Keratinocyte (primary cell): ENCODE results near the gene CCDC170. TPM values are rescaled to one million over a fixed set of nuclear protein-coding genes. Genes with fewer than 3 reads are reported as not detected.

Experiments
- DNase-seq: peaks from one replicate; pipeline ENCODE4 v3.0.0-alpha.2; 2011; ENCODE audit warnings: low read depth, missing footprints, low spot score
- FAIRE-seq: peaks from 2 replicates; lab custom pipeline; 2011; peaks lifted over from hg19 to GRCh38; lab: Jason Lieb, UNC
- H2AFZ ChIP-seq: 2 replicates; pipeline ENCODE4 v1.6.0; 2012; ENCODE audit warnings: low read length, control low read depth, inconsistent platforms; ENCODE audit not compliant: control insufficient read depth
- H3K27ac ChIP-seq: 2 replicates; pipeline ENCODE4 v1.5.1; 2011; ENCODE audit warnings: low read length; ENCODE audit not compliant: control insufficient read depth, insufficient read depth
- H3K27me3 ChIP-seq: 3 replicates; pipeline ENCODE4 v1.6.0; 2011; ENCODE audit warnings: low read length; ENCODE audit not compliant: control insufficient read depth, insufficient read depth; ENCODE audit errors: extremely low read depth
- H3K36me3 ChIP-seq, 2 experiments: 2 replicates in 1 of 2; 3 replicates in 1 of 2; pipeline ENCODE4 v1.5.1; 2011; ENCODE audit warnings: low read length in 2 of 2, mild to moderate bottlenecking in 1 of 2; ENCODE audit not compliant: control insufficient read depth in 2 of 2, insufficient read depth in 2 of 2; ENCODE audit errors: extremely low read depth in 1 of 2
- H3K4me1 ChIP-seq: 3 replicates; pipeline ENCODE4 v1.5.1; 2011; ENCODE audit warnings: low read length; ENCODE audit not compliant: control insufficient read depth, insufficient read depth; ENCODE audit errors: extremely low read depth
- H3K4me2 ChIP-seq: 3 replicates; pipeline ENCODE4 v1.6.0; 2011; ENCODE audit warnings: low read depth, low read length; ENCODE audit not compliant: control insufficient read depth, insufficient read depth; ENCODE audit errors: extremely low read depth
- H3K4me3 ChIP-seq, 3 experiments: fragments of 200-600 bp in 1 of 3; sonication (generic) in 1 of 3; 2 replicates in 2 of 3; 3 replicates in 1 of 3; pipeline ENCODE4 v1.5.1; 2011 to 2016; ENCODE audit warnings: low read length in 3 of 3, mild to moderate bottlenecking in 3 of 3, control low read depth in 2 of 3, inconsistent platforms in 1 of 3, low read depth in 1 of 3, mixed read lengths in 1 of 3, mixed run types in 1 of 3, moderate library complexity in 1 of 3; ENCODE audit not compliant: control insufficient read depth in 2 of 3, insufficient read depth in 2 of 3; ENCODE audit errors: extremely low read depth in 1 of 3
- H3K79me2 ChIP-seq: 2 replicates; pipeline ENCODE4 v1.6.0; 2012; ENCODE audit warnings: low read length; ENCODE audit not compliant: control insufficient read depth, insufficient read depth
- H3K9ac ChIP-seq: 3 replicates; pipeline ENCODE4 v1.6.0; 2011; ENCODE audit warnings: low read length; ENCODE audit not compliant: control insufficient read depth, insufficient read depth; ENCODE audit errors: extremely low read depth
- H3K9me1 ChIP-seq: 3 replicates; pipeline ENCODE4 v1.6.0; 2011; ENCODE audit warnings: low read length; ENCODE audit not compliant: control insufficient read depth, insufficient read depth; ENCODE audit errors: extremely low read depth
- H3K9me3 ChIP-seq: 2 replicates; pipeline ENCODE4 v1.5.1; 2012; ENCODE audit warnings: low read depth, low read length; ENCODE audit not compliant: control insufficient read depth
- H4K20me1 ChIP-seq: 3 replicates; pipeline ENCODE4 v1.6.0; 2011; ENCODE audit warnings: low read length; ENCODE audit not compliant: control insufficient read depth, insufficient read depth; ENCODE audit errors: extremely low read depth
- EZH2 ChIP-seq: IDR thresholded peaks from one replicate; pipeline ENCODE4 v1.6.1; 2012; ENCODE audit warnings: inconsistent platforms, mild to moderate bottlenecking, low read length, moderate library complexity
- dilution Hi-C: fragments of 300-500 bp; cut with MboI; formaldehyde crosslinking; loops from one replicate; pipeline ENCODE4 v1.7.0; 2020; ENCODE audit warnings: low sequenced_read_pairs; ENCODE audit not compliant: extremely low pct_ligation_motif_present
- polyA plus RNA-seq, 5 experiments: library from polyadenylated mRNA; depleted of rRNA in 3 of 5; stranded (reverse) in 3 of 5; stranded (forward) in 1 of 5; unstranded in 1 of 5; fragments of >200 nt; gene quantifications; 1 replicate in 1 of 5; 2 replicates in 3 of 5; 3 replicates in 1 of 5; pipeline versions ENCODE4 v1.2.1 to v1.2.3, GENCODE V29; 2011 to 2012; ENCODE audit warnings: missing spikeins in 2 of 5, low read depth in 1 of 5, low replicate concordance in 1 of 5
- TF ChIP-seq, protein P1 (sequence below), 3 experiments: IDR thresholded peaks in 1 of 3; conservative IDR thresholded peaks in 1 of 3; optimal IDR thresholded peaks in 1 of 3; 2 replicates in 2 of 3; 3 replicates in 1 of 3; pipeline versions ENCODE3 to v1.5.1; 2011; ENCODE audit warnings: low read length in 3 of 3, mild to moderate bottlenecking in 3 of 3, moderate library complexity in 2 of 3, control low read depth in 1 of 3, inconsistent platforms in 1 of 3; ENCODE audit not compliant: insufficient read depth in 2 of 3; ENCODE audit errors: extremely low read depth in 1 of 3

Gene CCDC170
- polyA plus RNA-seq, 1 donor (not counting 4 experiments of a cell fraction or from before 2014, with no cell fraction given) = 0.10 TPM

DNA sequence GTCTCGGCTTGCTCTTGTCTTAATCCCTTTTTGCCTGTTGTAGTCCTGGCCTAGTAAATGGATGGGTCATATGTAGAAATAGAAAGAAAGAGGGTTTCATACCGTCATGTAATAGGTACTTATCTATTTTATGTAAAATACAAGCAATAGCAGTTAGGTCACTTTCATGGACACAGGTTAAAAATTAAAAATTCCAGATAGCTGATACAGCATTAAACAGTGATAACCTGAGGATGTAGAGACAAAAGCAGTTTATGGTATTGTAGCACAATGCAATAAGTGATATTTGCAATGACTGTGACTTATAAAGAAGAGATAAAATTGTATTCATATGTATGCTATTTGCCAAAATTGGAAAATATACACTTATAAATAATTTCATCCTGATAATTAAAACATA lies 96.9 kb downstream of the CCDC170 start:
- H3K4me3 ChIP-seq = no peak overlapping the region
- H3K9me1 ChIP-seq = no peaks in the 10 kb centered on the region
- no peak overlapping the region for H3K4me2 ChIP-seq
- H3K36me3 ChIP-seq = no peaks in the 10 kb centered on the region
- no peak overlapping the region for H3K9ac ChIP-seq
- H3K9me3 ChIP-seq = no peaks in the 10 kb centered on the region
- no peak for DNase-seq
- no peaks in the 10 kb centered on the region for H4K20me1 ChIP-seq
- H3K27ac ChIP-seq = no peak overlapping the region
- TF ChIP-seq, protein P1, sequence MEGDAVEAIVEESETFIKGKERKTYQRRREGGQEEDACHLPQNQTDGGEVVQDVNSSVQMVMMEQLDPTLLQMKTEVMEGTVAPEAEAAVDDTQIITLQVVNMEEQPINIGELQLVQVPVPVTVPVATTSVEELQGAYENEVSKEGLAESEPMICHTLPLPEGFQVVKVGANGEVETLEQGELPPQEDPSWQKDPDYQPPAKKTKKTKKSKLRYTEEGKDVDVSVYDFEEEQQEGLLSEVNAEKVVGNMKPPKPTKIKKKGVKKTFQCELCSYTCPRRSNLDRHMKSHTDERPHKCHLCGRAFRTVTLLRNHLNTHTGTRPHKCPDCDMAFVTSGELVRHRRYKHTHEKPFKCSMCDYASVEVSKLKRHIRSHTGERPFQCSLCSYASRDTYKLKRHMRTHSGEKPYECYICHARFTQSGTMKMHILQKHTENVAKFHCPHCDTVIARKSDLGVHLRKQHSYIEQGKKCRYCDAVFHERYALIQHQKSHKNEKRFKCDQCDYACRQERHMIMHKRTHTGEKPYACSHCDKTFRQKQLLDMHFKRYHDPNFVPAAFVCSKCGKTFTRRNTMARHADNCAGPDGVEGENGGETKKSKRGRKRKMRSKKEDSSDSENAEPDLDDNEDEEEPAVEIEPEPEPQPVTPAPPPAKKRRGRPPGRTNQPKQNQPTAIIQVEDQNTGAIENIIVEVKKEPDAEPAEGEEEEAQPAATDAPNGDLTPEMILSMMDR (optimal IDR thresholded peaks at IDR 0.05 in 1 of 3, IDR thresholded peaks at IDR 0.05 in 1 of 3, conservative IDR thresholded peaks at IDR 0.05 in 1 of 3; ENCODE audit: extremely low read depth in 1 of 3, insufficient read depth in 2 of 3, low read length in 3 of 3) = no peak
- TF ChIP-seq EZH2 = no peak
- FAIRE-seq = no peak
- dilution Hi-C loops = no loop called here
- no peaks in the 10 kb centered on the region for H3K79me2 ChIP-seq
- H2AFZ ChIP-seq = no peak overlapping the region
- H3K27me3 ChIP-seq = no peaks in the 10 kb centered on the region
- H3K4me1 ChIP-seq = no peaks in the 10 kb centered on the region

GRCh38 chr6:151592449-151593159 lies 98.8 kb downstream of the CCDC170 start:
- dilution Hi-C loops = no loop called here
- TF ChIP-seq, protein P1 (optimal IDR thresholded peaks at IDR 0.05 in 1 of 3, IDR thresholded peaks at IDR 0.05 in 1 of 3, conservative IDR thresholded peaks at IDR 0.05 in 1 of 3; ENCODE audit: extremely low read depth in 1 of 3, insufficient read depth in 2 of 3, low read length in 3 of 3) = no peak
- no peak for TF ChIP-seq EZH2
- no peak overlapping the region for H3K9ac ChIP-seq

More at GRCh38 chr6:151592449-151593159, 98.8 kb downstream of the CCDC170 start:
- Histone ChIP-seq H3K9me3 (no peaks in the 10 kb centered on the region), H3K4me1 (no peaks in the 10 kb centered on the region), H3K27ac (no peak overlapping the region), H2AFZ (no peak overlapping the region), H3K9me1 (no peaks in the 10 kb centered on the region), H3K4me2 (no peak overlapping the region), H3K79me2 (no peaks in the 10 kb centered on the region), H3K27me3 (no peaks in the 10 kb centered on the region), H3K4me3 (no peak overlapping the region), H4K20me1 (no peaks in the 10 kb centered on the region), H3K36me3 (no peaks in the 10 kb centered on the region)
- DNase-seq (no peak), FAIRE-seq (no peak)
